NCI-H2107 (cell line): ENCODE measurements around the gene KHNYN.
"Not testable (repeated sequence)": the region's sequence is repeated elsewhere in the genome, so short reads cannot be mapped to it uniquely, and the experiment has no call there.

Experiments used
- DNase-seq: peaks from one replicate; lab custom pipeline; 2025; lab: John Stamatoyannopoulos, UW

KHNYN gene

GRCh38 chr14:24438223-24439097, 8.7 kb downstream of the KHNYN start:
- DNase-seq, result no peak

GRCh38 chr14:24439257-24439656, 9.5 kb downstream of the KHNYN start:
- DNase-seq, result no peak

- DNase-seq, result no peak
Measured at GRCh38 chr14:24439830-24440605, 10.3 kb downstream of the KHNYN start.

GRCh38 chr14:24440606-24441399, 11.0 kb downstream of the KHNYN start:
- no peak for DNase-seq

GRCh38 chr14:24441485-24441884, 11.7 kb downstream of the KHNYN start:
- DNase-seq, result no peak

- DNase-seq, result no peak
Measured at GRCh38 chr14:24441904-24442239, 12.1 kb downstream of the KHNYN start.

GRCh38 chr14:24442240-24443052, 12.7 kb downstream of the KHNYN start, which contains the start of gene SDR39U1:
SDR39U1 (minus strand) TSS chr14:24442776; CDS start chr14:24442769, 7 bp downstream.
- DNase-seq, result peak; percentile 99

- no peak for DNase-seq
Measured at GRCh38 chr14:24443053-24443665, 13.4 kb downstream of the KHNYN start.

- DNase-seq, result not testable (repeated sequence)
Measured at GRCh38 chr14:24450828-24451227, 21.1 kb downstream of the KHNYN start.

- DNase-seq, result no peak
Measured at GRCh38 chr14:24456980-24457379, 27.2 kb downstream of the KHNYN start.

GRCh38 chr14:24458736-24459135, 29.0 kb downstream of the KHNYN start:
- DNase-seq, result no peak

- DNase-seq, result no peak
Measured at GRCh38 chr14:24459331-24459730, 29.6 kb downstream of the KHNYN start.

GRCh38 chr14:24461336-24461735, 31.6 kb downstream of the KHNYN start:
- no peak for DNase-seq

GRCh38 chr14:24463017-24463883, 33.5 kb downstream of the KHNYN start:
- DNase-seq, result peak; percentile 64

- no peak for DNase-seq
Measured at GRCh38 chr14:24463884-24464785, 34.4 kb downstream of the KHNYN start.

- no peak for DNase-seq
Measured at GRCh38 chr14:24465368-24465767, 35.6 kb downstream of the KHNYN start.

GRCh38 chr14:24465805-24466204, 36.1 kb downstream of the KHNYN start:
- no peak for DNase-seq

- not testable (repeated sequence) for DNase-seq
Measured at GRCh38 chr14:24470450-24470849, 40.7 kb downstream of the KHNYN start.

- DNase-seq, result no peak
Measured at GRCh38 chr14:24473211-24473610, 43.5 kb downstream of the KHNYN start.
